Measurements from ENCODE around the gene NCAPD2. TPM values are rescaled to one million over a fixed set of nuclear protein-coding genes. Genes with fewer than 3 reads are reported as not detected.
A peak's percentile ranks its signal among the peaks of the same experiment; 100 is the strongest.
"Not testable (repeated sequence)": the region's sequence is repeated elsewhere in the genome, so short reads cannot be mapped to it uniquely, and the experiment has no call there.

The NCAPD2 gene
- total RNA-seq, 1 experiment from 2014 or later: 103 TPM

DNA sequence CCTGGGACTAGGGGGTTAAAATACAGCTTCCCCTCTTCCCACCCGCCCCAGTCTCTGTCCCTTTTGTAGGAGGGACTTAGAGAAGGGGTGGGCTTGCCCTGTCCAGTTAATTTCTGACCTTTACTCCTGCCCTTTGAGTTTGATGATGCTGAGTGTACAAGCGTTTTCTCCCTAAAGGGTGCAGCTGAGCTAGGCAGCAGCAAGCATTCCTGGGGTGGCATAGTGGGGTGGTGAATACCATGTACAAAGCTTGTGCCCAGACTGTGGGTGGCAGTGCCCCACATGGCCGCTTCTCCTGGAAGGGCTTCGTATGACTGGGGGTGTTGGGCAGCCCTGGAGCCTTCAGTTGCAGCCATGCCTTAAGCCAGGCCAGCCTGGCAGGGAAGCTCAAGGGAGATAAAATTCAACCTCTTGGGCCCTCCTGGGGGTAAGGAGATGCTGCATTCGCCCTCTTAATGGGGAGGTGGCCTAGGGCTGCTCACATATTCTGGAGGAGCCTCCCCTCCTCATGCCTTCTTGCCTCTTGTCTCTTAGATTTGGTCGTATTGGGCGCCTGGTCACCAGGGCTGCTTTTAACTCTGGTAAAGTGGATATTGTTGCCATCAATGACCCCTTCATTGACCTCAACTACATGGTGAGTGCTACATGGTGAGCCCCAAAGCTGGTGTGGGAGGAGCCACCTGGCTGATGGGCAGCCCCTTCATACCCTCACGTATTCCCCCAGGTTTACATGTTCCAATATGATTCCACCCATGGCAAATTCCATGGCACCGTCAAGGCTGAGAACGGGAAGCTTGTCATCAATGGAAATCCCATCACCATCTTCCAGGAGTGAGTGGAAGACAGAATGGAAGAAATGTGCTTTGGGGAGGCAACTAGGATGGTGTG, 42.3 kb downstream of the NCAPD2 start:
- Histone ChIP-seq H3K4me1 (ENCODE audit: low read length) (peaks cover 82% of the 10 kb centered on the region), H4K20me1 (ENCODE audit: insufficient read depth, low read depth, low read length) (peaks cover 23% of the 10 kb centered on the region), H3K36me3 (ENCODE audit: insufficient read depth, low read length) (peaks cover 27% of the 10 kb centered on the region), H3K4me3 (ENCODE audit: low read length) (peak overlapping the region; percentile 96), H3K79me2 (ENCODE audit: low read length) (peaks cover 24% of the 10 kb centered on the region), H3K27ac (ENCODE audit: low read length) (peak overlapping the region; percentile 96), H3K9ac (ENCODE audit: low read length) (peak overlapping the region; percentile 96), H3K4me2 (ENCODE audit: low read depth, low read length, poor library complexity, severe bottlenecking) (peak overlapping the region; percentile 85), H3K9me2 (replicated peaks; ENCODE audit: insufficient read depth, low read length) (no peaks in the 10 kb centered on the region), H3K27me3 (ENCODE audit: low read length) (no peaks in the 10 kb centered on the region), H3K9me3 (ENCODE audit: low read length) (no peaks in the 10 kb centered on the region), H2AFZ (ENCODE audit: low read length) (no peak overlapping the region)
- peak; percentile 76 for DNase-seq

DNA sequence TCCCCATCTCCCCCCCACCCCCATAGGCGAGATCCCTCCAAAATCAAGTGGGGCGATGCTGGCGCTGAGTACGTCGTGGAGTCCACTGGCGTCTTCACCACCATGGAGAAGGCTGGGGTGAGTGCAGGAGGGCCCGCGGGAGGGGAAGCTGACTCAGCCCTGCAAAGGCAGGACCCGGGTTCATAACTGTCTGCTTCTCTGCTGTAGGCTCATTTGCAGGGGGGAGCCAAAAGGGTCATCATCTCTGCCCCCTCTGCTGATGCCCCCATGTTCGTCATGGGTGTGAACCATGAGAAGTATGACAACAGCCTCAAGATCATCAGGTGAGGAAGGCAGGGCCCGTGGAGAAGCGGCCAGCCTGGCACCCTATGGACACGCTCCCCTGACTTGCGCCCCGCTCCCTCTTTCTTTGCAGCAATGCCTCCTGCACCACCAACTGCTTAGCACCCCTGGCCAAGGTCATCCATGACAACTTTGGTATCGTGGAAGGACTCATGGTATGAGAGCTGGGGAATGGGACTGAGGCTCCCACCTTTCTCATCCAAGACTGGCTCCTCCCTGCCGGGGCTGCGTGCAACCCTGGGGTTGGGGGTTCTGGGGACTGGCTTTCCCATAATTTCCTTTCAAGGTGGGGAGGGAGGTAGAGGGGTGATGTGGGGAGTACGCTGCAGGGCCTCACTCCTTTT, 43.1 kb downstream of the NCAPD2 start:
- Histone ChIP-seq H3K9me3 (ENCODE audit: low read length) (no peaks in the 10 kb centered on the region), H4K20me1 (ENCODE audit: insufficient read depth, low read depth, low read length) (peaks cover 26% of the 10 kb centered on the region), H3K9me2 (replicated peaks; ENCODE audit: insufficient read depth, low read length) (no peaks in the 10 kb centered on the region), H3K27ac (ENCODE audit: low read length) (peak overlapping the region; percentile 96), H3K36me3 (ENCODE audit: insufficient read depth, low read length) (peaks cover 27% of the 10 kb centered on the region), H2AFZ (ENCODE audit: low read length) (no peak overlapping the region), H3K9ac (ENCODE audit: low read length) (peak overlapping the region; percentile 96), H3K4me2 (ENCODE audit: low read depth, low read length, poor library complexity, severe bottlenecking) (peak overlapping the region; percentile 85), H3K4me1 (ENCODE audit: low read length) (peaks cover 75% of the 10 kb centered on the region), H3K4me3 (ENCODE audit: low read length) (peak overlapping the region; percentile 96), H3K79me2 (ENCODE audit: low read length) (peaks cover 24% of the 10 kb centered on the region), H3K27me3 (ENCODE audit: low read length) (no peaks in the 10 kb centered on the region)
- peak; percentile 87 for DNase-seq

GRCh38 chr12:6537580-6538419, 43.9 kb downstream of the NCAPD2 start:
- not testable (repeated sequence) for H2AFZ ChIP-seq (ENCODE audit: low read length); H3K9me2 ChIP-seq (replicated peaks; ENCODE audit: insufficient read depth, low read length); H3K27me3 ChIP-seq (ENCODE audit: low read length); H3K9me3 ChIP-seq (ENCODE audit: low read length)
- peaks cover 27% of the 10 kb centered on the region for H3K36me3 ChIP-seq (ENCODE audit: insufficient read depth, low read length)
- H3K79me2 ChIP-seq (ENCODE audit: low read length): peaks cover 19% of the 10 kb centered on the region
- peak overlapping the region; percentile 96 for H3K27ac ChIP-seq (ENCODE audit: low read length)
- DNase-seq: peak; percentile 96
- peak overlapping the region; percentile 96 for H3K9ac ChIP-seq (ENCODE audit: low read length)
- peak overlapping the region; percentile 96; the same call in 1 of the 2 replicates for H3K4me3 ChIP-seq (ENCODE audit: low read length)
- peaks cover 26% of the 10 kb centered on the region for H4K20me1 ChIP-seq (ENCODE audit: insufficient read depth, low read depth, low read length)
- H3K4me1 ChIP-seq (ENCODE audit: low read length): peaks cover 67% of the 10 kb centered on the region
- H3K4me2 ChIP-seq (ENCODE audit: low read depth, low read length, poor library complexity, severe bottlenecking): peak overlapping the region; percentile 85

DNA sequence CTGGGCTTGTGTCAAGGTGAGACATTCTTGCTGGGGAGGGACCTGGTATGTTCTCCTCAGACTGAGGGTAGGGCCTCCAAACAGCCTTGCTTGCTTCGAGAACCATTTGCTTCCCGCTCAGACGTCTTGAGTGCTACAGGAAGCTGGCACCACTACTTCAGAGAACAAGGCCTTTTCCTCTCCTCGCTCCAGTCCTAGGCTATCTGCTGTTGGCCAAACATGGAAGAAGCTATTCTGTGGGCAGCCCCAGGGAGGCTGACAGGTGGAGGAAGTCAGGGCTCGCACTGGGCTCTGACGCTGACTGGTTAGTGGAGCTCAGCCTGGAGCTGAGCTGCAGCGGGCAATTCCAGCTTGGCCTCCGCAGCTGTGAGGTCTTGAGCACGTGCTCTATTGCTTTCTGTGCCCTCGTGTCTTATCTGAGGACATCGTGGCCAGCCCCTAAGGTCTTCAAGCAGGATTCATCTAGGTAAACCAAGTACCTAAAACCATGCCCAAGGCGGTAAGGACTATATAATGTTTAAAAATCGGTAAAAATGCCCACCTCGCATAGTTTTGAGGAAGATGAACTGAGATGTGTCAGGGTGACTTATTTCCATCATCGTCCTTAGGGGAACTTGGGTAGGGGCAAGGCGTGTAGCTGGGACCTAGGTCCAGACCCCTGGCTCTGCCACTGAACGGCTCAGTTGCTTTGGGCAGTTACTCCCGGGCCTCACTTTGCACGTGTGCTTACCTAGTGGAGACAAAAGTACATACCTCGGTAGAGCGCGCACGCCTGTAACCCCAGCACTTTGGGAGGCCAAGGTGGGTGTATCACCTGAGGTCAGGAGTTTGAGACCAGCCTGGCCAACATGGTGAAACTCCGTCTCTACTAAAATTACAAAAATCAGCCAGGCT, 44.8 kb downstream of the NCAPD2 start:
- Histone ChIP-seq H3K9ac (ENCODE audit: low read length) (peak overlapping the region; percentile 96), H3K9me2 (replicated peaks; ENCODE audit: insufficient read depth, low read length) (no peaks in the 10 kb centered on the region), H4K20me1 (ENCODE audit: insufficient read depth, low read depth, low read length) (peaks cover 26% of the 10 kb centered on the region), H3K4me2 (ENCODE audit: low read depth, low read length, poor library complexity, severe bottlenecking) (peak overlapping the region; percentile 47), H2AFZ (ENCODE audit: low read length) (no peak overlapping the region), H3K27ac (ENCODE audit: low read length) (peak overlapping the region; percentile 96), H3K4me1 (ENCODE audit: low read length) (peaks cover 58% of the 10 kb centered on the region), H3K79me2 (ENCODE audit: low read length) (peaks cover 17% of the 10 kb centered on the region), H3K9me3 (ENCODE audit: low read length) (no peaks in the 10 kb centered on the region), H3K4me3 (ENCODE audit: low read length) (no peak overlapping the region), H3K36me3 (ENCODE audit: insufficient read depth, low read length) (peaks cover 27% of the 10 kb centered on the region), H3K27me3 (ENCODE audit: low read length) (no peaks in the 10 kb centered on the region)
- peak; percentile 95 for DNase-seq

GRCh38 chr12:6539314-6539682, 45.4 kb downstream of the NCAPD2 start:
- H3K4me3 ChIP-seq (ENCODE audit: low read length): no peak overlapping the region; the same call in 1 of the 2 replicates
- H3K36me3 ChIP-seq (ENCODE audit: insufficient read depth, low read length): peaks cover 27% of the 10 kb centered on the region
- H2AFZ ChIP-seq (ENCODE audit: low read length): no peak overlapping the region
- H3K9me2 ChIP-seq (replicated peaks; ENCODE audit: insufficient read depth, low read length): no peaks in the 10 kb centered on the region
- H3K79me2 ChIP-seq (ENCODE audit: low read length): peaks cover 17% of the 10 kb centered on the region
- H3K4me1 ChIP-seq (ENCODE audit: low read length): peaks cover 55% of the 10 kb centered on the region
- peak overlapping the region; percentile 46; the same call in 1 of the 2 replicates for H3K9ac ChIP-seq (ENCODE audit: low read length)
- peaks cover 26% of the 10 kb centered on the region for H4K20me1 ChIP-seq (ENCODE audit: insufficient read depth, low read depth, low read length)
- peak overlapping the region; percentile 47 for H3K4me2 ChIP-seq (ENCODE audit: low read depth, low read length, poor library complexity, severe bottlenecking)
- H3K27ac ChIP-seq (ENCODE audit: low read length): peak overlapping the region; percentile 96
- H3K27me3 ChIP-seq (ENCODE audit: low read length): no peaks in the 10 kb centered on the region
- peak; percentile 91 for DNase-seq
- H3K9me3 ChIP-seq (ENCODE audit: low read length): no peaks in the 10 kb centered on the region

DNA sequence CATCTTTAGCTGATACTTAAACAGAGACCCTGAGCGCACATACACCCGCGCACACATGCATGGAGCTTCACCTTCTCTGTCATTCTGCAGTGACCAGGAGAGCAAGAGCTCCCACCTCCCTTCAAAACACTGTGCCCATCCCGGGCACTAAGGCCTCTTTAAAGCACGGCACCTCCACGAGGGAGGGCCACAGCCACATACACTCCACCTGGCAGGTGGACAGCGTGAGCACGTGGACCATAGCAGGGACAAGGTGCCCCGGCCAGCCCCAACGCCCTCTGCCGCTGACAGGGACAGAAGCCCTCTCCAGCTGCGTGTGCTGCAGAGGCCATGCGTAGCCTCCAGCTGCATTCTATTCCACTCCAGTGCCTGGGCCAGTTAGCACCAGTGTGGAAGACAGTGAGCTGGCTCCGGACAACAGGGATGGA, 45.8 kb downstream of the NCAPD2 start:
- peak overlapping the region; percentile 29; the same call in 1 of the 2 replicates for H3K4me3 ChIP-seq (ENCODE audit: low read length)
- H3K36me3 ChIP-seq (ENCODE audit: insufficient read depth, low read length): peaks cover 24% of the 10 kb centered on the region
- no peaks in the 10 kb centered on the region for H3K9me2 ChIP-seq (replicated peaks; ENCODE audit: insufficient read depth, low read length)
- H3K4me2 ChIP-seq (ENCODE audit: low read depth, low read length, poor library complexity, severe bottlenecking): peak overlapping the region; percentile 47
- DNase-seq: peak; percentile 86
- no peaks in the 10 kb centered on the region for H3K9me3 ChIP-seq (ENCODE audit: low read length)
- peaks cover 24% of the 10 kb centered on the region for H4K20me1 ChIP-seq (ENCODE audit: insufficient read depth, low read depth, low read length)
- H3K27ac ChIP-seq (ENCODE audit: low read length): peak overlapping the region; percentile 96
- H3K79me2 ChIP-seq (ENCODE audit: low read length): peaks cover 13% of the 10 kb centered on the region
- peak overlapping the region; percentile 46 for H3K9ac ChIP-seq (ENCODE audit: low read length)
- no peak overlapping the region for H2AFZ ChIP-seq (ENCODE audit: low read length)
- no peaks in the 10 kb centered on the region for H3K27me3 ChIP-seq (ENCODE audit: low read length)
- H3K4me1 ChIP-seq (ENCODE audit: low read length): peaks cover 55% of the 10 kb centered on the region

DNA sequence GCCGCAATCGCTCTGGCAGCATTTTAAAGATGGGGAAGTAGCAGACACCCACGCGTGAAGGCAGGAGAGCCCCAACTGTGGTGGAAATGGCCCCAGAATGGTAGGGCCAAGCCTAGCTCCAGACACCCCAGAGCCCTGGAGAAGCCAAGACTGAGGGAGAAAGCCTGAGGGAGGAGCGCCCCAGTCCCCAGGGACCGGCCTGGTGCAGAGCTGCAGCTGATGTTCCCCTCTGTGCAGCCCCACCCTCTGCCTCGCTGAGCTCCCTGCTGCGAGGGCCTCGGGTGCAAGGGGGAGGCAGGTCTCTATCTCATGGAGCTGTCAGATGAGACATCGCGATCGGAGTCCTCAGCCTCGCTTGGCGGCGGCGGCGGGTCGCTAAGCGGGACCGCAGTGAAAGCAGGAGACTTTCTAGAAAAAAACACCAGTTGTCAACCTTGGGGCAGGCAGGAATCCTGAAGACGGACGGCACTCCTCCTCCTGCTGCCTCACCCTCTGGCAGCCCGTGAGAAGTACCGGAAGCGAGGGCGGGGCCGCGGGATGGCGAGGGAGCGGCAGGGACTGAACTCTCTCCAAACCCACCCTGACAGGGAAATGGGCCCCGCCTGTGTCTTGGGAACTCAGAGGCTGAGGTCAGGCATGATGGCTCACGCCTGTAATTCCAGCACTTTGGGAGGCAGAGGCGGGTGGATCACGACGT, 46.4 kb downstream of the NCAPD2 start:
- peak overlapping the region; percentile 29; the same call in 1 of the 2 replicates for H3K4me3 ChIP-seq (ENCODE audit: low read length)
- peak; percentile 90 for DNase-seq

More for the DNA sequence above, 46.4 kb downstream of the NCAPD2 start:
- peak overlapping the region; percentile 47 for H3K4me2 ChIP-seq (ENCODE audit: low read depth, low read length, poor library complexity, severe bottlenecking)
- H4K20me1 ChIP-seq (ENCODE audit: insufficient read depth, low read depth, low read length): peaks cover 18% of the 10 kb centered on the region
- H3K9me3 ChIP-seq (ENCODE audit: low read length): no peaks in the 10 kb centered on the region
- H3K9me2 ChIP-seq (replicated peaks; ENCODE audit: insufficient read depth, low read length): no peaks in the 10 kb centered on the region
- peak overlapping the region; percentile 46 for H3K9ac ChIP-seq (ENCODE audit: low read length)
- peaks cover 18% of the 10 kb centered on the region for H3K36me3 ChIP-seq (ENCODE audit: insufficient read depth, low read length)
- H3K27me3 ChIP-seq (ENCODE audit: low read length): no peaks in the 10 kb centered on the region
- peak overlapping the region; percentile 96 for H3K27ac ChIP-seq (ENCODE audit: low read length)
- H2AFZ ChIP-seq (ENCODE audit: low read length): no peak overlapping the region
- peaks cover 55% of the 10 kb centered on the region for H3K4me1 ChIP-seq (ENCODE audit: low read length)
- H3K79me2 ChIP-seq (ENCODE audit: low read length): peaks cover 7% of the 10 kb centered on the region

Measured in Karpas-422 (cell line).